ENCODE measurements around the gene ITK. TPM values are rescaled to one million over a fixed set of nuclear protein-coding genes. Genes with fewer than 3 reads are reported as not detected.

Gene ITK
- total and polyA plus RNA-seq, 2 donors (not counting 1 experiment from before 2014, with no cell fraction given), result 0.75 to 1.1 TPM

DNA sequence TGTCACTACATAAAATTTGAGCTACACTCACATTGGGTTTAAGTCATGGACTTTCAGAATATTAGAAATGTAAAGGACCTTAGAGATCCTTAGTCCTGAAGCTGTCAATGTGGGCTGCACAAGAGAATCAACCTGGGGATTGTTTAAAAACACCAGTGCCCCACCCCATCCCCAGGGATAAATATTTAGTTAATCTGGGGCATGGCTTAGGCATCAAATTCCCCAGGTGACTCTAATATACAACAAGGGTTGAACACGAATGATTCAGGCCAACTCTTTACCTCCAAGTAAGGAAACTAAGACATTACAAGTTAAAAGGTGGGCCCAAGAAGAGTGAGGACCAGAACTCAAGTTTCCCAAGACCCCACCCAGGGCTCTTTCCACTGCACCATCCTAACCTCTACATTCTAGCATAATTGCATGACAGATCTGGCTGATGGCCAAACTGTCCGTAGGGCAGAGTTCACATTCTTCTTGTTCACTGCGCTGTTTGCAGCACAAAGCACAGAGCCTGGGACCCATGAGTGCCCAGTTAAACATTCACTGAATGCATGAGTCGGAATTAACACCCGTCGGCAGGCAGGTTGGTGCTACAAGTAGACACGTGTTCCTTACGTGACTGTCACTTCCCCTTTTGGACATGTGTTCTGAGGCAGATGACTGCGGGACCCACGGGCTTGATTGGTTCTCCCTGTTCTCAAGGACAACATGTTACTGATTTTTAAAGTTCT is 110.5 kb downstream of the ITK start:
- peaks cover 5% of the 10 kb centered on the region for H3K9me3 Mint-ChIP-seq (ENCODE audit: insufficient read depth)
- Histone ChIP-seq H3K4me1 (ENCODE audit: control insufficient read depth in 2 of 2, insufficient read depth in 2 of 2, low read length in 2 of 2) (peaks cover 13 to 21% of the 10 kb centered on the region in 2 donors), H3K9ac (ENCODE audit: low read length) (no peak overlapping the region), H3K9me3 (ENCODE audit: control extremely low read depth in 1 of 3, control insufficient read depth in 2 of 3, insufficient read depth in 1 of 3, low read length in 2 of 3) (peaks cover 0 to 7% (median 5%) of the 10 kb centered on the region in 3 donors), H3K27ac (ENCODE audit: low read length in 2 of 2) (peak overlapping the region; percentile 72), H2AFZ (ENCODE audit: insufficient read depth, low read depth, low read length, poor library complexity, severe bottlenecking) (no peak overlapping the region), H3K27me3 (replicated peaks in 1 of 4; ENCODE audit: control extremely low read depth in 1 of 4, control insufficient read depth in 3 of 4, insufficient read depth in 4 of 4, low read length in 3 of 4) (no peaks in the 10 kb centered on the region), H3K36me3 (replicated peaks in 1 of 2; ENCODE audit: control extremely low read depth in 1 of 2, control insufficient read depth in 1 of 2, extremely low read depth in 1 of 2, insufficient read depth in 2 of 2, low read length in 1 of 2) (peaks cover 27 to 92% of the 10 kb centered on the region in 2 experiments), H3K79me2 (ENCODE audit: control insufficient read depth, insufficient read depth, low read length) (peaks cover 86% of the 10 kb centered on the region), H3K4me3 (ENCODE audit: control extremely low read depth in 1 of 5, extremely low read depth in 1 of 5, insufficient read depth in 1 of 5, low read depth in 2 of 5, low read length in 4 of 5) (no peak overlapping the region), H3K4me2 (replicated peaks; ENCODE audit: low read depth, low read length, poor library complexity, severe bottlenecking) (peak overlapping the region; percentile 3), H4K20me1 (ENCODE audit: control insufficient read depth, insufficient read depth, low read length, poor library complexity, severe bottlenecking) (peaks cover 24% of the 10 kb centered on the region)
- DNase-seq, result peak; percentile 85
- ChIA-PET CTCF (interaction anchor here (0.8 to 0.9 kb wide), 2 partner anchors 14 to 24 kb away, joined by 3 read pairs; no protein-coding TSS in a partner anchor), POLR2A (interaction anchor here (0.9 kb wide), 1 partner anchor 18 kb away, joined by 4 read pairs; no protein-coding TSS in a partner anchor)
- ATAC-seq (ENCODE audit: low read depth), result peak; percentile 93
- intact Hi-C loops (cut with micrococcal nuclease), result loop anchor here (1.0 to 2.0 kb wide), 3 partner anchors 8 to 38 kb away; no protein-coding TSS in a partner anchor
- peak overlapping the region; percentile 60 for H3K4me3 Mint-ChIP-seq
- no peak for TF ChIP-seq EZH2 (IDR thresholded peaks at IDR 0.05; ENCODE audit: borderline replicate concordance, insufficient read depth, low read depth, low read length, poor library complexity, severe bottlenecking)
- TF ChIP-seq, protein P1, sequence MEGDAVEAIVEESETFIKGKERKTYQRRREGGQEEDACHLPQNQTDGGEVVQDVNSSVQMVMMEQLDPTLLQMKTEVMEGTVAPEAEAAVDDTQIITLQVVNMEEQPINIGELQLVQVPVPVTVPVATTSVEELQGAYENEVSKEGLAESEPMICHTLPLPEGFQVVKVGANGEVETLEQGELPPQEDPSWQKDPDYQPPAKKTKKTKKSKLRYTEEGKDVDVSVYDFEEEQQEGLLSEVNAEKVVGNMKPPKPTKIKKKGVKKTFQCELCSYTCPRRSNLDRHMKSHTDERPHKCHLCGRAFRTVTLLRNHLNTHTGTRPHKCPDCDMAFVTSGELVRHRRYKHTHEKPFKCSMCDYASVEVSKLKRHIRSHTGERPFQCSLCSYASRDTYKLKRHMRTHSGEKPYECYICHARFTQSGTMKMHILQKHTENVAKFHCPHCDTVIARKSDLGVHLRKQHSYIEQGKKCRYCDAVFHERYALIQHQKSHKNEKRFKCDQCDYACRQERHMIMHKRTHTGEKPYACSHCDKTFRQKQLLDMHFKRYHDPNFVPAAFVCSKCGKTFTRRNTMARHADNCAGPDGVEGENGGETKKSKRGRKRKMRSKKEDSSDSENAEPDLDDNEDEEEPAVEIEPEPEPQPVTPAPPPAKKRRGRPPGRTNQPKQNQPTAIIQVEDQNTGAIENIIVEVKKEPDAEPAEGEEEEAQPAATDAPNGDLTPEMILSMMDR (IDR thresholded peaks at IDR 0.05), result no peak
- peak overlapping the region; percentile 92 for H3K27ac Mint-ChIP-seq
- H3K4me1 Mint-ChIP-seq, result peaks cover 46% of the 10 kb centered on the region
- no peaks in the 10 kb centered on the region for H3K27me3 Mint-ChIP-seq
- 28% methylated on average over 7 of the region's 10 CpGs for WGBS (ENCODE audit: insufficient coverage)

GRCh38 chr5:157292599-157292998 is 112.0 kb downstream of the ITK start:
- Mint-ChIP-seq H3K27ac (peak overlapping the region; percentile 37), H3K4me1 (peaks cover 48% of the 10 kb centered on the region), H3K4me3 (no peak overlapping the region), H3K27me3 (no peaks in the 10 kb centered on the region), H3K9me3 (ENCODE audit: insufficient read depth) (peaks cover 5% of the 10 kb centered on the region)
- ChIA-PET POLR2A (interaction anchor here (0.6 kb wide), 1 partner anchor 1798 kb away, joined by 3 read pairs; no protein-coding TSS in a partner anchor), CTCF (interaction anchor here (1.1 kb wide), 1 partner anchor 43 kb away, joined by 3 read pairs; no protein-coding TSS in a partner anchor)
- H3K27ac ChIP-seq (ENCODE audit: low read length in 2 of 2), result no peak overlapping the region
- no peak overlapping the region for H3K9ac ChIP-seq (ENCODE audit: low read length)
- WGBS (ENCODE audit: insufficient coverage), result no CpG with 5 or more reads among the region's 3 CpGs
- H2AFZ ChIP-seq (ENCODE audit: insufficient read depth, low read depth, low read length, poor library complexity, severe bottlenecking), result no peak overlapping the region
- H3K4me1 ChIP-seq (ENCODE audit: control insufficient read depth in 2 of 2, insufficient read depth in 2 of 2, low read length in 2 of 2), result peaks cover 13 to 21% of the 10 kb centered on the region in 2 donors
- no peak overlapping the region for H3K4me2 ChIP-seq (replicated peaks; ENCODE audit: low read depth, low read length, poor library complexity, severe bottlenecking)
- H3K79me2 ChIP-seq (ENCODE audit: control insufficient read depth, insufficient read depth, low read length), result peaks cover 87% of the 10 kb centered on the region
- no peak for DNase-seq
- no peak for TF ChIP-seq EZH2 (IDR thresholded peaks at IDR 0.05; ENCODE audit: borderline replicate concordance, insufficient read depth, low read depth, low read length, poor library complexity, severe bottlenecking)
- TF ChIP-seq, protein P1 (IDR thresholded peaks at IDR 0.05), result no peak
- no peaks in the 10 kb centered on the region for H3K27me3 ChIP-seq (replicated peaks in 1 of 4; ENCODE audit: control extremely low read depth in 1 of 4, control insufficient read depth in 3 of 4, insufficient read depth in 4 of 4, low read length in 3 of 4)
- H4K20me1 ChIP-seq (ENCODE audit: control insufficient read depth, insufficient read depth, low read length, poor library complexity, severe bottlenecking), result peaks cover 12% of the 10 kb centered on the region
- peaks cover 0 to 7% (median 5%) of the 10 kb centered on the region in 3 donors for H3K9me3 ChIP-seq (ENCODE audit: control extremely low read depth in 1 of 3, control insufficient read depth in 2 of 3, insufficient read depth in 1 of 3, low read length in 2 of 3)
- no peak for ATAC-seq (ENCODE audit: low read depth)
- H3K36me3 ChIP-seq (replicated peaks in 1 of 2; ENCODE audit: control extremely low read depth in 1 of 2, control insufficient read depth in 1 of 2, extremely low read depth in 1 of 2, insufficient read depth in 2 of 2, low read length in 1 of 2), result peaks cover 20 to 95% of the 10 kb centered on the region in 2 experiments
- no peak overlapping the region for H3K4me3 ChIP-seq (ENCODE audit: control extremely low read depth in 1 of 5, extremely low read depth in 1 of 5, insufficient read depth in 1 of 5, low read depth in 2 of 5, low read length in 4 of 5)
- intact Hi-C loops (cut with micrococcal nuclease), result no loop called here

All from B cell (primary cell).